Measurements from ENCODE around the gene HNF1A. TPM values are rescaled to one million over a fixed set of nuclear protein-coding genes. Genes with fewer than 3 reads are reported as not detected.

HNF1A gene
- total RNA-seq, 1 donor from 2014 or later, result not detected

GRCh38 chr12:120979862-120980696, 1.7 kb downstream of the HNF1A start:
- Histone ChIP-seq H3K9me3 (no peaks in the 10 kb centered on the region), H3K27ac (no peak overlapping the region), H3K27me3 (no peaks in the 10 kb centered on the region), H3K4me1 (no peaks in the 10 kb centered on the region), H3K4me3 (no peak overlapping the region), H3K36me3 (no peaks in the 10 kb centered on the region)
- intact Hi-C loops (cut with DNase I), result loop anchor here (10.0 kb wide), 1 partner anchor 255 kb away; the partner anchor contains the start of gene ACADS
- DNase-seq (ENCODE audit: low spot score in 2 of 2), result no peak
- no peak for TF ChIP-seq CTCF (IDR thresholded peaks at IDR 0.05)

GRCh38 chr12:120980800-120981368, 2.5 kb downstream of the HNF1A start:
- no peaks in the 10 kb centered on the region for H3K4me1 ChIP-seq
- DNase-seq (ENCODE audit: low spot score in 2 of 2), result no peak
- no peak for TF ChIP-seq CTCF (IDR thresholded peaks at IDR 0.05)
- intact Hi-C loops (cut with DNase I), result no loop called here
- no peaks in the 10 kb centered on the region for H3K27me3 ChIP-seq
- H3K9me3 ChIP-seq, result no peaks in the 10 kb centered on the region
- no peak overlapping the region for H3K27ac ChIP-seq
- H3K36me3 ChIP-seq, result no peaks in the 10 kb centered on the region
- no peak overlapping the region for H3K4me3 ChIP-seq

DNA sequence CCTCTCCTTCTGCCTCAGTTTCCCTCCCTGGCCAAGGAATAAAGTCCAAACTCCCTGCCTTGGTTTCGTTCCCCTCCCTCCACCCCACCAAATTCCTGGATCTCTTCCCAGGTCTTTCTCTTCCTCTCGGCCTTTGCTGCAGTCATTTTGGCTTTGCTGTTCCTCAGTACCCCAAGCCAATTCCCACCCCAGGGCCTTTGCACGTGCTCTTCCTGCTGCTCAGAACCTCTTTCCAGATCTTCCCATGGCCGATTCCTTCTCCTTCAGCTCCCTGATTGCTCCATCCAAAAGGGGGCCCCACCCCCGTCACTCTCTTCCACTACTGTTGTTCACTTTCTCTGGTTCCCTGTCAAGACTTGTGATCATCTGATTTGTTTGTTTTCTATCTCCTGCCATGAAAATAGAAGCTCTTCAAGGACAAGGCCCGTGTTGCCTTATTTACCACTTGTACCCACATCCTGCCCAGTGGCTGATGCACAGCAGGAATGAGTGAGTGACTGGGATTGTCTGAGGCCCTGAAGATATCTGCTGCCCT, 3.1 kb downstream of the HNF1A start:
- H3K27me3 ChIP-seq, result no peaks in the 10 kb centered on the region
- intact Hi-C loops (cut with DNase I), result no loop called here
- DNase-seq (ENCODE audit: low spot score in 2 of 2), result no peak
- no peaks in the 10 kb centered on the region for H3K4me1 ChIP-seq
- no peak overlapping the region for H3K27ac ChIP-seq
- H3K36me3 ChIP-seq, result no peaks in the 10 kb centered on the region
- no peaks in the 10 kb centered on the region for H3K9me3 ChIP-seq
- no peak for TF ChIP-seq CTCF (IDR thresholded peaks at IDR 0.05)
- no peak overlapping the region for H3K4me3 ChIP-seq

GRCh38 chr12:120982659-120983058, 4.3 kb downstream of the HNF1A start:
- Histone ChIP-seq H3K27me3 (no peaks in the 10 kb centered on the region), H3K4me1 (no peaks in the 10 kb centered on the region), H3K9me3 (no peaks in the 10 kb centered on the region), H3K27ac (no peak overlapping the region), H3K36me3 (no peaks in the 10 kb centered on the region), H3K4me3 (no peak overlapping the region)
- no peak for TF ChIP-seq CTCF (IDR thresholded peaks at IDR 0.05)
- no peak for DNase-seq (ENCODE audit: low spot score in 2 of 2)
- intact Hi-C loops (cut with DNase I), result no loop called here

GRCh38 chr12:120983759-120984158, 5.4 kb downstream of the HNF1A start:
- no peaks in the 10 kb centered on the region for H3K9me3 ChIP-seq
- H3K36me3 ChIP-seq, result no peaks in the 10 kb centered on the region
- H3K4me1 ChIP-seq, result no peaks in the 10 kb centered on the region
- H3K27me3 ChIP-seq, result no peaks in the 10 kb centered on the region
- H3K4me3 ChIP-seq, result no peak overlapping the region
- intact Hi-C loops (cut with DNase I), result no loop called here
- TF ChIP-seq CTCF (IDR thresholded peaks at IDR 0.05), result no peak
- no peak overlapping the region for H3K27ac ChIP-seq
- no peak for DNase-seq (ENCODE audit: low spot score in 2 of 2)
